GM21447 (cell line): Measurements from ENCODE around the gene NFKB1.
"Not testable (repeated sequence)": the region's sequence is repeated elsewhere in the genome, so short reads cannot be mapped to it uniquely, and the experiment has no call there.

ENCODE experiments used
- ATAC-seq: cut with Tn5 transposase; IDR thresholded peaks from one replicate; pipeline ENCODE4 v1.9.1; 2021; ENCODE audit not compliant: unreplicated experiment

NFKB1 gene

DNA sequence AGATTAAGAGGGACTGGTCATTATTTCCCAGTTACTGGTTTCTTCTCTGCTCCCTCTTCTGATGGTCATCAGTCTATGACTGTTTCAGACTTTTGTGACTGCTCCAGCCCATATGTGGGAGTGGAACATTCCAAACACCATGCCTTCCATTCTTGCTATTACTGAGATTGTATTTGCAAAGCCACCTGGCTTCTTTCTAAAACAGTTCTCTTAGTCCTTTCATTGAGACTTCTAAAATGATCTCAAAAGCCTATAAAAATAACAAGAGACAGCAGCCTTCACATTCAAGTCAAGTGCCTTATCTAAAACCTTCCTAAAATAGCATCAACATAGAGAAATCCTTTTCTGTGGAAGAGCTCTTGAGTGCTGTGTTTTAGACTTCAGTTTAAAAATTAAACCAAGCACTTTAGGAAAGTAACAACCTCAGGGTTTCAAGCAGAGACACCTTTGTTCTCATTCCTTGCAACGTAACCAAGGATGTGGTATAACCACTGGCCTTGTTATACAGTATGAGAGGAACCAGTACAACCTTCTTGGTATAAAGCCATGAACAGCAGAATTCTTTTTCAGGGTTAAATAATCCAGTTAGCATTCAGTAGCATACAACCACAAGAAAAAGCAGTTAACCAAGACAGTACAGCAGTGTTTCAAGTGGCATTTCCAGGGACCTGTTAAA lies 97.1 kb downstream of the NFKB1 start:
- ATAC-seq = peak; percentile 79

GRCh38 chr4:102598762-102599374 lies 97.7 kb downstream of the NFKB1 start:
- peak; percentile 38 for ATAC-seq

DNA sequence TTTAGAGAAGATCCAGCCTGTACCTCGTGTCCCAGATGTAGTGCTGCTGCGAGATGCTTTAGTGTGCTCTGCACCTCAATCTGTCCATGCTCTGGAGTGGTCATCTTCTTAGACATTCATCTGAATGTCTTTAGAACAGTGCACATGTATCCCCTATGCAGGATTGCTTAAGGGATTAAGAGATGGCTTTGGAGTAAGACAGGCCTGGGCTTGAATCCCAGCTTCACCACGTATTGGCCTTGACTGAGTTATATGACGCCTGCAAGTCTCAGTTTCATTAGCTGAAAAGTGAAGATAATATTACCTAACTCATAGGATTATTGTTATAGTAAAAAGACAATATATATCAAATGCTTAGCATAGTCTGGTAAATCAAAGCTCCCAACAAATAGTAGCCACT lies 98.3 kb downstream of the NFKB1 start:
- ATAC-seq = no peak

DNA sequence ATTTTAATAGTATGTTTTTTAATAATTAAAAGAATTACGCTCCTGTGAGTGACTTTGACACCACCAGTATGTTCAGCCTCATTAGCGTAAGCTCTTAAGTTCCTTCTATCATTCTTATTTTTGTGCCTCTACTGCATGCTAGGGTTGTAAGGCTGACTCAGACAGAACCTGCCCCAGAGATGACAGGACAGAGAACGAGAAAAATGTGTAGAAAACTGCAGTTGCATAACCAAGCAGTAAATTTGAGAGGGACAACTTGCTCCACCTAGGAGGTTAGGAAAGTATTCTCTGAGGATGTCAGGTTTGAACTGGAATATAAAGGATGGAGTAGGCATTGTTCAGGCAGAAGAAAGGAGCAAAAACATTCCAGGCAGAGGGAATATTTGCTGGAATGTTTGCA lies 98.7 kb downstream of the NFKB1 start:
- no peak for ATAC-seq

GRCh38 chr4:102600689-102601088 lies 99.5 kb downstream of the NFKB1 start:
- no peak for ATAC-seq

DNA sequence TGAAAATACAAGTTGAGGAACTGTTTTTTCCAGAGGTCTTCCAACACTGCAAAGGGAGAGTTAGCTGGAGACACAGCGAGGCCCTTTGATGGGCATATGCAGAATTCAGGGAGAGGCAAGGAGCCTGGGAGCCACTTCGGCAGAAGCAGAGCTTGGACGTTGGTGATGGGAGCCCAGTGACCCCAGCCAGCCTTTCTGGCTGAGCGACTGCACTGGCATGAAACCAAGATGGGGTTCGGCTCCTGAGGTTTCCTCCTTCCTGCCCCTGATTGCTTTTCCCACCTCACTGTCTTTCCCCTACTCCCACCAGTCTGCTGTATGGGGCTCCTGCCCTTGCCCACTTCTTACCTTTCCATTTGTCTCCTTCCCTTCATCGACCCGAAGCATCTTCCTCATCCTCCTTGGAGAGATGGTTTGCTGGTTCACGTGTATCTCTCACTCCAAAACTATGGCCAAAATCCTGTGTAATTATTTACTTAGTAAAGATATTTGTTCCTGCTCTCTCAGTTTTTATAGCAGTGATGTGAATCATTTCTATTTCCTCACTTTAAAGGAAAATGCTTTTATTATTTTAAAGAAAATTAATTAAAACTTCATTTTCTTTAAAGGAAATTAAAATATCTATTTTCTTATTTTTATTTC lies 100.5 kb downstream of the NFKB1 start:
- no peak for ATAC-seq

DNA sequence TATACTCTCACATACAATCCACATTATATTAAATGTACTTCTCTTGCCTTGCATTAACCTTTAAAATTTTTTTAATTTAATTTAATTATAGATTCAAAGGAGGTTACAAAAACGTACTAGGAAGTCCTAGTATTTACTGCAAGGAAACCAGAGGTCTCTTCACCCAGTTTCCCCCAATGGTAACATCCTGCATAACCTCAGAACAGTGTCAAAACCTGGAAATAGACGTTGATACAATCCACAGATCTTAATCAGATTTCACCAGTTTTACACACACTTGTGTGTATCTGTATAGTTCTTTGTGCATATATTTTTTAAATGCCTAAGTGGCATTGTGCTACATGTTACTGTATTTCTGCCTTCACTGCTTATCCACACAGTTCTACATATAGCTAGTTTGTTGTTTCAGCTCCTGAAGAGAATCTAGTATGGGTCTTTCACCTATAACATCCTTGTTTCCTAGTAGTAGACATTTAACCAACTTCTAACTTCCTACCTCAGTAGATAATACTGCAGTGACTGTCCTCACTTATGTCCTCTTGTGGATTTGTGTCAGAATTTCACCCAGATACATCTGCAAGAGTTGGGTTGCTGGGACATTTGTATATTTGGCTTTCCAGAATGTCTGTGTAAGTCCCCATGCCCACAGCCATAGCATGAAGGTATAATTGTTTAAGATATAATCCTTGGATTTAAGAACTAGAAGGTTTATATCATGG lies 103.2 kb downstream of the NFKB1 start:
- no peak for ATAC-seq

GRCh38 chr4:102606261-102606660 lies 105.1 kb downstream of the NFKB1 start:
- no peak for ATAC-seq

- ATAC-seq = no peak
Observed at GRCh38 chr4:102606846-102607450, 105.8 kb downstream of the NFKB1 start.

DNA sequence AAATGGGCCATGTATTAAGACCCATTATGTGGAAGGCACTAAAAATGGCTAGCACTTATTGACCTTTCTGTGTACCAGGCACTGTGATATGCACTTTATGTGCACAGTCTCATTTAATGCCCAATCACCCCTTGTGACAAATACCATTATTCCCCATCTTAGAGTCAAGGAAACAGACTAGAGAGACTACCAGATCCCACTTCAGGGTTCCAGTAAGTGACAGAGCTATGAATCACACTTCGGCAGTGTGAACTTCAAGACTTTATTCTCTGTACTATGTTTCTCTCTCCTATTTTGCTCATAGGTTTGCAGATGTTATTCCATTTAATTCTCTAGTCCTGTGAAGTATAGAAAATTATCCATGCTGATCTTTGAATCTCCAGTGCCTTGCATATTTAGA lies 107.0 kb downstream of the NFKB1 start:
- ATAC-seq = no peak

DNA sequence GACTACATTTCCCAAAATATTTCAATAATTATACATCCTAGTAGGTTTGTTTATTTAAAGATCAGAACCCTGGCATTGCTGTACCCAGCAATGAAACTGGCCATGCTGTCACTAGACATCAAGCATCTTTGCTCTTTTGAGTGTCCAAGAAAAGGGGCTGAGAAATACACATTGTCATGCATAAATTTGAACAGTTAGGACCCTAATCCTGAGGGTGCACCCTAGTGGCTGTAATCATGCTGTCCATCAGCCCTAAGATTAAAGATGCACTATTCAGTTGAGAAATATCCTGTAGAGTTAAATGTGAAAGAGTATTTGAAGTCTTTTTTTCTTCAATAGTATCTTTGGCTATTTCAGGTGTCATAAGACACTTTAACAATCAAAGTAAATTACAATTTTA lies 108.8 kb downstream of the NFKB1 start:
- peak; percentile 43 for ATAC-seq

DNA sequence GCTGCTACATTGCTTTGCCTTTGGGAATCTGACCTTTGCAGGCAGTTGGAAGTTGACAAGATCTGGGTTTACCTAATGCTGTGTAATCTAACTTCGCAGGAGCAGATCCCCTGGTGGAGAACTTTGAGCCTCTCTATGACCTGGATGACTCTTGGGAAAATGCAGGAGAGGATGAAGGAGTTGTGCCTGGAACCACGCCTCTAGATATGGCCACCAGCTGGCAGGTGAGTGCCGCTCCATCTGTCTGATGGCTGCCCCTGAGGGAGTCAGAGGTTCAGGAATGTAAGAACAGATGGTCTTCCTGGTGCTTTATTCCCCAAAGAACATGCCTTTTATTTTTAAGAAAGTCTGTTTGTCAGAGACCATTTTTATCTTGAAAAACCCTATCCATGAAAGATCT lies 109.3 kb downstream of the NFKB1 start:
- no peak for ATAC-seq

DNA sequence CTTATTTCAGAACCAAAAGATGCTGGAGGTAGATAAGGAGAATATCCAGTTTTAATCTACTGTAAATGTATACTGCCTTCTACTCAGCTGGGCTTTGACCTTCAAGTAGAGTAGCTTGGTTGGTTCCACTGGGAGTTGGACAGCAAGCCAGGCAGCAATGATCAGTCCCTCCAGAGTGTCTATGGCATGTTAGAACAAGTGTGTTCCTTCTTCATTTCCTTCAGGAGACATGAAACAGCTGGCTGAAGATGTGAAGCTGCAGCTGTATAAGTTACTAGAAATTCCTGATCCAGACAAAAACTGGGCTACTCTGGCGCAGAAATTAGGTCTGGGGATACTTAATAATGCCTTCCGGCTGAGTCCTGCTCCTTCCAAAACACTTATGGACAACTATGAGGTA lies 111.1 kb downstream of the NFKB1 start:
- no peak for ATAC-seq

DNA sequence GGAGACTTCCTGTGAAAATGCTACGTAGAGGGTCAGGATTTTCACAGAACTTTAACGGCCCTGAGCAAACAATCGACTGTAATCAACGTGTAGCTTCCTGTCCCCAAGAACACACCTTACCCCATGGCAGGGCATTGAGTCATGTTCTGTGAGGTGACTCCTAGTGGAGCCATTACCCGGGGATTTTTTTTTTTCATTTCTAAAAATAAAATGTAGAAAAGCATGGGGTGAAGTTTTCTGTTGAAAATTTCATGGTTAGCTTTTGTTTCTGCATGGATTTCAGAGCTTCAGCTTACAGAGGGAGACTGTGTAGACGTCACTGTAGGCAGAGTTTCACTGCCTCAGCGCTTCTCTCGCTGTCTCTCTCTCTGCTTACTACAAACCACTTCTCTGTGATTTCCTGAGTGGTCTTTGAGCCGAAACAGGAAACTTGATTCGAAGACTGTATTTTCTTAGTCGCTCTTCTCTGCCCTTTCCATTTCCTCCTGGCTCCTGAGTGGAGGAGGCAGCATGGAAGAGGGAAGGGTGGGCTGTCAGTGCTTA lies 111.7 kb downstream of the NFKB1 start:
- peak; percentile 36 for ATAC-seq

GRCh38 chr4:102614801-102615200 lies 113.6 kb downstream of the NFKB1 start:
- no peak for ATAC-seq

DNA sequence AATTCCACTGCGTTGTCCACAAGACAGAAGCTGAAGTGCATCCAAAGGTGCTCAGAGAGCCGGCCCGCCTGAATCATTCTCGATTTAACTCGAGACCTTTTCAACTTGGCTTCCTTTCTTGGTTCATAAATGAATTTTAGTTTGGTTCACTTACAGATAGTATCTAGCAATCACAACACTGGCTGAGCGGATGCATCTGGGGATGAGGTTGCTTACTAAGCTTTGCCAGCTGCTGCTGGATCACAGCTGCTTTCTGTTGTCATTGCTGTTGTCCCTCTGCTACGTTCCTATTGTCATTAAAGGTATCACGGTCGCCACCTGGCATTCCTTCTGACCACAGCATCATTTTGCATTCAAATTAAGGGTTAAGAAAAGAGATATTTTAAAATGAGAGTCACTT lies 115.5 kb downstream of the NFKB1 start:
- ATAC-seq = no peak

- ATAC-seq = not testable (repeated sequence)
Observed at GRCh38 chr4:102619021-102619420, 117.9 kb downstream of the NFKB1 start.

GRCh38 chr4:102619776-102620631 lies 118.8 kb downstream of the NFKB1 start:
- not testable (repeated sequence) for ATAC-seq

- ATAC-seq = no peak
Observed at GRCh38 chr4:102620697-102621497, 119.7 kb downstream of the NFKB1 start.
